Measurements from ENCODE around the gene C19orf47.

DNA sequence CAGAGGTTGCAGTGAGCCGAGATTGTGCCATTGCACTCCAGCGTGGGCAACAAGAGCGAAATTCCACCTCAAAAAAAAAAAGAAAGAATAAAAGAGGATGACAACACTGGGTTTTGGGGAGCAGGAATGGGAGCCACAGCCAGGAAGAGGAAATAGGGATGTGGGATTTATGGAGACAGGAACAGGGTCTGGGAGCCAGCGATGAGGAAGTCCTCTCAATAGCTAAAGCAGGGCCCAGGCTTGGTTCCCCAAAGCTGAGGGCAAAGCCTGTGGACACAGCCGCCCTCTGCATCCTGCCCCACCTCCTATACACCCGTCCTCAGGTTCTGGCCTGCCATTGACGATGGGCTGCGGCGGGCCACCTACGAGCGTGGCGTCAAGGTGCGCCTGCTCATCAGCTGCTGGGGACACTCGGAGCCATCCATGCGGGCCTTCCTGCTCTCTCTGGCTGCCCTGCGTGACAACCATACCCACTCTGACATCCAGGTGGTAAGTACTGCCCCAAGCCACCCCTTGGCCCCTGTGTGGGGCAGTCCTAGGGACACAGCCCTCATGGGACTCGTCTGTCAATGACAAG, 28.2 kb upstream of the C19orf47 start:
- no peak for TF ChIP-seq EP300 (IDR thresholded peaks at IDR 0.05; ENCODE audit: low read depth)
- no peak for TF ChIP-seq POLR2A (IDR thresholded peaks at IDR 0.05)
- TF ChIP-seq, protein P1, sequence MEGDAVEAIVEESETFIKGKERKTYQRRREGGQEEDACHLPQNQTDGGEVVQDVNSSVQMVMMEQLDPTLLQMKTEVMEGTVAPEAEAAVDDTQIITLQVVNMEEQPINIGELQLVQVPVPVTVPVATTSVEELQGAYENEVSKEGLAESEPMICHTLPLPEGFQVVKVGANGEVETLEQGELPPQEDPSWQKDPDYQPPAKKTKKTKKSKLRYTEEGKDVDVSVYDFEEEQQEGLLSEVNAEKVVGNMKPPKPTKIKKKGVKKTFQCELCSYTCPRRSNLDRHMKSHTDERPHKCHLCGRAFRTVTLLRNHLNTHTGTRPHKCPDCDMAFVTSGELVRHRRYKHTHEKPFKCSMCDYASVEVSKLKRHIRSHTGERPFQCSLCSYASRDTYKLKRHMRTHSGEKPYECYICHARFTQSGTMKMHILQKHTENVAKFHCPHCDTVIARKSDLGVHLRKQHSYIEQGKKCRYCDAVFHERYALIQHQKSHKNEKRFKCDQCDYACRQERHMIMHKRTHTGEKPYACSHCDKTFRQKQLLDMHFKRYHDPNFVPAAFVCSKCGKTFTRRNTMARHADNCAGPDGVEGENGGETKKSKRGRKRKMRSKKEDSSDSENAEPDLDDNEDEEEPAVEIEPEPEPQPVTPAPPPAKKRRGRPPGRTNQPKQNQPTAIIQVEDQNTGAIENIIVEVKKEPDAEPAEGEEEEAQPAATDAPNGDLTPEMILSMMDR (IDR thresholded peaks at IDR 0.05) = no peak
- TF ChIP-seq POLR2AphosphoS5 (IDR thresholded peaks at IDR 0.05) = no peak
